EL (cell line): ENCODE measurements around the gene MS4A1.
"Not testable (repeated sequence)": the region's sequence is repeated elsewhere in the genome, so short reads cannot be mapped to it uniquely, and the experiment has no call there.

Experiments used
- DNase-seq: peaks from one replicate; pipeline ENCODE4 v3.0.0-alpha.2; 2016

The MS4A1 gene

DNA sequence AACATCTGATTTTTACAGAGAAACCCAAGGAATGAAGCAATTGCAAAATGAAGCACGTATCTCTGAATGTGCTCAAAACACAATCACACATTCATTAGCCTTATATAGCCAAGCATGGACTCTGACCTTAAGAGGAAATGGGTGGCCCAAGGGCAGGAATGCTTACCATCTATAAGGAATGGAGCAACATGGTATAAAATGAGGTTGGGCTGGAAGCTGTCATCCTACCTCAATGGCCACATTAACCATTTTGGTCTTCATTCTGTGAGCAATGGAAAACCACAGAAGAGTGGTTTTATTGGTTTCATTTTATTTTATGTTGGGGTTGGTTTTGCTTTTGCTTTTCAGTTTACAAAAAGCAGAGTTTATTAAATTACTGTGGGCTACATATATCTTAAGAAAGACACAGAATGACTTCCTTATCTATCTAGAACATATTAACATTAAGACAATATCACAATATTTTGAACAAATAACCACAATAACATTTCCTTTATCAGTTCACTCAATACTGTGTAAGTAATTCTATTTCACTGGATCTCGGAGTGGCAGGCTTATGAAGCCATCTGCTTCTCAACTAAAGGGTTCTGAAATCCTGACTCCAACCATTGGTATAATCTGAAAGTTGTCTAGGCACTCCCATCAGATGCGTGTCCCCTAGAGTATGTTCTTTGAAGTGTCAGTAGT lies 48.7 kb downstream of the MS4A1 start:
- DNase-seq = no peak

DNA sequence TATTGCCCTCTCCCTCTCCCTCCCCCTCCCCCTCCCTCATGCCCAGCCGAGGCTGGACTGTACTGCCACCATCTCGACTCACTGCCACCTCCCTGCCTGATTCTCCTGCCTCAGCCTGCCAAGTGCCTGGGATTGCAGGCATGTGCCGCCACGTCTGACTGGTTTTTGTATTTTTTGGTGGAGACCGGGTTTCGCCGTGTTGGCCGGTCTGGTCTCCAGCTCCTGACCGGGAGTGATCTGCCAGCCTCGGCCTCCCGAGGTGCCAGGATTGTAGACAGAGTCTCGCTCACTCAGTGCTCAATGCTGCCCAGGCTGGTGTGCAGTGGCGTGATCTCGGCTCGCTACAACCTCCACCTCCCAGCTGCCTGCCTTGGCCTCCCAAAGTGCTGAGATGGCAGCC lies 54.0 kb downstream of the MS4A1 start:
- DNase-seq = not testable (repeated sequence)

DNA sequence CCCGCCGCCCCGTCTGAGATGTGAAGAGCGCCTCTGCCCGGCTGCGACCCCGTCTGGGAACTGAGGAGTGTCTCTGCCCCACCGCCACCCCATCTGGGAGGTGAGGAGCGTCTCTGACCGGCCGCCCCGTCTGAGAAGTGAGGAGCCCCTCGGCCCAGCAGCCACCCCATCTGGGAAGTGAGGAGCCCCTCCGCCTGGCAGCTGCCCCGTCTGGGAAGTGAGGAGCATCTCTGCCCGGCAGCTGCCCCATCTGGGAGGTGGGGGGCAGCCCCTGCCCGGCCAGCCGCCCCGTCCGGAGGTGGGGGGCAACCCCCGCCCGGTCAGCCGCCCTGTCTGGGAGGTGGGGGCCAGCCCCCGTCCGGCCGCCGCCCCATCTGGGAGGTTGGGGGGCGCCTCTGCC lies 54.6 kb downstream of the MS4A1 start:
- DNase-seq = not testable (repeated sequence)

DNA sequence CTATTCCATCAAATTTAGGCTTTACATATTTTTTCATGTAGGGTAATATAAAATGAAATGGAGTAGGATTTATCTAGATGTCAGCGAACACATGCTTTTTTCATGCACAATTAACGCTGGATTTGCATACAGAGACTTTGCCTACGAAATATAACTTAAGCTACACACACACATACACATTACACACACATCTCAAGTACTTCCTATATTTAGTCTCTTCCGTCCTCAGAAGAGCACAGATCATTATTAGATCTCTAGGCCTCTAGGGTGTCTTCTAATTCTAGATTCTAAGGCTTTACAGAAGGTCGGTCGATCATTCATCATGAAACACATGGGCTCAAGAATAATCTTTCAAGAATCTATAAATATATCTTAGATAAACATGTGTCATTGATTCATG lies 55.7 kb downstream of the MS4A1 start:
- no peak for DNase-seq

DNA sequence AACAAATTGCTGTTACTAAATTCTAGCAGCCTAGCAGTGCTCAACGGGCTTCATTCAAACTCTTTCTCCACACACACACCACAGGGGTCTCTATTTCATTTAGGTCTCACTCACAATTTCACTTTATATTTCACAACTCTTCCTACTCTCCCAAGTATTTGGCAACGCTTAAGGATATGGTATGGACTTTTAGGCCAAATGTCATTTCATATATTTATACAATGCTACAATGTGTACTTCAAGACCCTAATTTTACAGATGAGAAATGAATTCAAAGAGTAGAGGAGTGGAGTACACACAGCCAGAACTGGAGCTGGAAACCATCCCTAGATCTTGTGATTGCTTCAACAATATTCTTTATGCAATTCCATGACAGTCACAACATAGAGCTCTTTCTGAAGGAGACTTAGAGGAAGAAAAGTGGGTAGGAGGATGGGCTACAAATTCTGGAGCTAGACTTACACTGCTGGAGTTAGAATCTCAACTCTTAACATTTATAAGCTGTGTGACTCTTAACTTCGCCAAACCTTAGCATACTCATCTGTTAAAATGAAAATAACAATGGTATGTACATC lies 57.1 kb downstream of the MS4A1 start:
- DNase-seq = no peak

DNA sequence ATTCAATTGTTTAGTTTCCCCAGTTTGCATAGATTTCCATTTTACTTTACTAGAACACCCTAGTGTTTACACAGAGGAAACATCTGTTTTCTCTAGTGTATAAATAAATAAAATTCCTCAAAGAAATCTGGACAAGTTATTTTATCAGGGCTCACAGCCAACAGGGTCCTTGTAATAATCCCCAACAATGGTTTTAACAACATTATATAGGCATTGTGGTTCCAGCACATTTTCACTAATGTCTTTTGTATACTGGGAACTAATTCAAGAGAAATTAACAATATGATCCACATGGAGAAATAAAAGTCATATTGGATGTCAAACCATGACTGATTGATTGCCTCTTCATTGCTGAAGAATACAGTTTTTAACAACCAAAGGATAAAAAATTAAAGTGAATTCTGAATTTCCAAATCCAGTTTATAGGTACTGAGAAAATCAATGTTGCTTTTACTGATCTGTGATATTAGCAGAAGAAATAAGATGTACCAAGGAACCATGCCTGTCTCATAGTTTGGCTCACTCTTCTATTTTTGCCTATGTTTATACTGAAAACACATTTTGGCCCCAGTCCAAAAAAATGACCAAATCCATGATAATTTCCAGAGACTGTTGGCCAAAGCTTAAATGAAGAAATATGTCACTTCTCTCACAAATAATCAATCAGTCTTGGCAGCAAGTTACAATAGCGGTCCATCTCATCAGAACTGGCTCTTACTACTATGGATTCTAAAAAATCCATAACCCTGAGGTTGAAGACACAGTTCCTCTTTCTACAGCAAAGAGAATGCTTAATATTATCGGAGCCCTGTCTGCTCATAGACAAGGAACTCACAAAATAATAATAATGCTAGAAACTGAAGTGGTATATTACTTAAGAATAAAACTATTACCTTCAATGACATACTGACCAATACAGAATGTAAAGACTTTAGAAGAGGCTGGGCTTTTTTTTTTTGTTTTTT lies 58.1 kb downstream of the MS4A1 start:
- DNase-seq = no peak

DNA sequence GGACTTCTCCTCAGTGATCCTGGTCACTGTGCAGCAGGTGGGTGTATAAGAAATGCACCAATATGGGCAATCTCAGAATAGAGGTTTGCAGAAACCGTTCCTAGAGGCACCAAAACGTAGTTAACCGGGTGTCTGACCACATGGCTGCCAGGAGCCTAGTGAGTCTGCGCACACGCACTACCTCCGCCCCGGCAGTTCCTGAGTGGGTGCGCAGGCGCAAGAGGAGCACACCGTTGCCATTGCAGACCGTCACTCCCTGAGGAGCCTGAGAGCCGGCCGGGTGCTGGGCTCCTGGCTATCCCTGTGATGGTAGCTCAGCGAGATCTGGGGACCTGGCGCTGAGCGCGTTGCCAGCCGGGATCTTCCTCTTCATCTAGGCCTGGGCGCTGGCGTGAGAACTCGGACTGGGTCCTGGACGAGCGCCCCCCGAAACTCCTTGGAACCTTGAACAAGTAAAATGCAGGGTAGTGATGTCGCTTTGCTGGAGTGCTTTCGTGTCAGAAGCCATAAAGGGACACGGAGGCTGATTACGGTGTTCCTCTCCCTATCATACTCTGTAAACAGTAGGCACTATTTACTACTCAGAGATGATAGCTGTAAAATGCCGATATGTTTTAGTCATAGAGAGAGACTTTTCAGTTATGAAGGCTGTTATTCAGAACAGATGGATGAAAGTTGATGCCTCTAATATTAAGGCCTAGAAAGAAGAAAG lies 59.7 kb downstream of the MS4A1 start, which contains the start of gene MS4A13:
Gene MS4A13 (plus strand): TSS at position 249 of the 712 bp plus-strand sequence. CDS start 2,692 bp downstream, outside the sequence.
- no peak for DNase-seq
